K562 treated with DMSO at 1 percent for 48 hours (cell line): ENCODE measurements around the gene HLA-C. TPM values are rescaled to one million over a fixed set of nuclear protein-coding genes. Genes with fewer than 3 reads are reported as not detected.

ENCODE experiments used
- total RNA-seq: library from RNA; unstranded; fragments of 300-600 nt; gene quantifications from 2 replicates; pipeline ENCODE4 v1.2.3, GENCODE V29; 2022; ENCODE audit warnings: low replicate concordance; ENCODE audit errors: extremely low read depth

Gene HLA-C
- total RNA-seq = not detected in 2 replicates

GRCh38 chr6:31271641-31272357, at the start of gene HLA-C:
Gene HLA-C (minus strand): TSS chr6:31272092. CDS start chr6:31272071, 21 bp downstream.

Other genes starting within 250 kb of the HLA-C start
- gene C6orf15, start 159.5 kb downstream of the HLA-C start, total RNA-seq = not detected in 2 replicates
- gene PSORS1C1, start 157.3 kb downstream of the HLA-C start, total RNA-seq = not detected in 2 replicates
- not detected in 2 replicates for gene CDSN, start 151.6 kb downstream of the HLA-C start, total RNA-seq
- not detected in 2 replicates for gene PSORS1C2, start 133.0 kb downstream of the HLA-C start, total RNA-seq
- not detected in 2 replicates for gene CCHCR1, start 114.3 kb downstream of the HLA-C start, total RNA-seq
- gene TCF19, start 113.5 kb downstream of the HLA-C start, total RNA-seq = not detected in 2 replicates
- gene POU5F1, start 101.4 kb downstream of the HLA-C start, total RNA-seq = not detected in 2 replicates
- gene HLA-B, start 85.1 kb upstream of the HLA-C start, total RNA-seq = not detected in 2 replicates
- gene MICA, start 131.5 kb upstream of the HLA-C start, total RNA-seq = not detected in 2 replicates
- gene MICB, start 226.1 kb upstream of the HLA-C start, total RNA-seq = not detected in 2 replicates